ENCODE data around the gene WNT3.
"Not testable (repeated sequence)": the region's sequence is repeated elsewhere in the genome, so short reads cannot be mapped to it uniquely, and the experiment has no call there.

WNT3 gene

GRCh38 chr17:46812624-46813318 is 5.7 kb downstream of the WNT3 start:
- no peak for DNase-seq

- no peak for DNase-seq
Observed at GRCh38 chr17:46811978-46812583, 6.4 kb downstream of the WNT3 start.

- no peak for DNase-seq
Observed at GRCh38 chr17:46810837-46811236, 7.7 kb downstream of the WNT3 start.

GRCh38 chr17:46809110-46809571 is 9.4 kb downstream of the WNT3 start:
- no peak for DNase-seq

GRCh38 chr17:46805771-46806170 is 12.7 kb downstream of the WNT3 start:
- DNase-seq, result no peak

GRCh38 chr17:46803544-46803943 is 14.9 kb downstream of the WNT3 start:
- DNase-seq, result no peak

- DNase-seq, result no peak
Observed at GRCh38 chr17:46802800-46803199, 15.7 kb downstream of the WNT3 start.

- DNase-seq, result no peak
Observed at GRCh38 chr17:46800573-46800972, 17.9 kb downstream of the WNT3 start.

GRCh38 chr17:46796956-46797530 is 21.4 kb downstream of the WNT3 start:
- DNase-seq, result no peak

GRCh38 chr17:46796524-46796923 is 22.0 kb downstream of the WNT3 start:
- DNase-seq, result no peak

GRCh38 chr17:46796084-46796483 is 22.4 kb downstream of the WNT3 start:
- DNase-seq, result no peak

- no peak for DNase-seq
Observed at GRCh38 chr17:46795379-46795952, 23.0 kb downstream of the WNT3 start.

- no peak for DNase-seq
Observed at GRCh38 chr17:46794318-46794717, 24.2 kb downstream of the WNT3 start.

- no peak for DNase-seq
Observed at GRCh38 chr17:46793541-46793940, 25.0 kb downstream of the WNT3 start.

- not testable (repeated sequence) for DNase-seq
Observed at GRCh38 chr17:46793023-46793422, 25.5 kb downstream of the WNT3 start.

GRCh38 chr17:46792071-46792470 is 26.4 kb downstream of the WNT3 start:
- DNase-seq, result no peak

GRCh38 chr17:46791531-46791930 is 27.0 kb downstream of the WNT3 start:
- DNase-seq, result no peak

GRCh38 chr17:46790216-46790615 is 28.3 kb downstream of the WNT3 start:
- DNase-seq, result no peak

- DNase-seq, result no peak
Observed at GRCh38 chr17:46789610-46790009, 28.9 kb downstream of the WNT3 start.

- DNase-seq, result no peak
Observed at GRCh38 chr17:46788796-46789195, 29.7 kb downstream of the WNT3 start.

GRCh38 chr17:46788300-46788699 is 30.2 kb downstream of the WNT3 start:
- DNase-seq, result no peak

GRCh38 chr17:46787478-46787877 is 31.0 kb downstream of the WNT3 start:
- DNase-seq, result no peak

- DNase-seq, result no peak
Observed at GRCh38 chr17:46785696-46786095, 32.8 kb downstream of the WNT3 start.

GRCh38 chr17:46783031-46783593 is 35.4 kb downstream of the WNT3 start:
- DNase-seq, result no peak
